Esophagus muscularis mucosa (tissue), 4 donors: Measurements from ENCODE around the gene MARF1.

Experiments
- CTCF ChIP-seq, 3 experiments: fragments of 200-600 bp in 2 of 3; fragments of 450-650 bp in 1 of 3; sonication (generic) in 2 of 3; IDR thresholded peaks; one replicate each; pipeline ENCODE4 v1.5.1; 2017 to 2019; ENCODE audit warnings: antibody characterized with exemption in 3 of 3, mild to moderate bottlenecking in 2 of 3, moderate library complexity in 1 of 3
- EP300 ChIP-seq: sonication (generic); formaldehyde crosslinking; IDR thresholded peaks from one replicate; pipeline ENCODE4 v1.6.1; 2017; ENCODE audit warnings: antibody characterized with exemption
- POLR2A ChIP-seq: fragments of 450-650 bp; IDR thresholded peaks from one replicate; pipeline ENCODE4 v1.6.1; 2017; ENCODE audit warnings: antibody characterized with exemption, moderate library complexity, mild to moderate bottlenecking, low read depth
- POLR2AphosphoS5 ChIP-seq, 2 donors: sonication (generic); formaldehyde crosslinking; IDR thresholded peaks; one replicate each; pipeline ENCODE4 v1.6.1; 2017; ENCODE audit warnings: antibody characterized with exemption in 2 of 2

GRCh38 chr16:15636392-15636873, 6.5 kb downstream of the MARF1 start:
- TF ChIP-seq POLR2AphosphoS5 (IDR thresholded peaks at IDR 0.05) (no peak), CTCF (IDR thresholded peaks at IDR 0.05) (no peak), POLR2A (no peak), EP300 (no peak)
